Left ventricle myocardium superior (tissue), 1 donor: ENCODE results near the gene TULP4. TPM values are rescaled to one million over a fixed set of nuclear protein-coding genes. Genes with fewer than 3 reads are reported as not detected.

Source experiments
- ATAC-seq: fragments of 200-7000 bp; cut with Tn5 transposase; one replicate; pipeline ENCODE4 v1.9.1; 2020; ENCODE audit warnings: mild to moderate bottlenecking, moderate library complexity
- DNase-seq: peaks from one replicate; pipeline ENCODE4 v3.0.0-alpha.2; 2020
- intact Hi-C: fragments of 100-400 bp; cut with micrococcal nuclease; formaldehyde crosslinking; loops from one replicate; pipeline ENCODE4 v1.11.0; 2022
- total RNA-seq: library from RNA; stranded (reverse); fragmentation: NEBNext Ultra II Directional; extraction: Animal tissue kit (Norgen Biotek cat#: 25700); gene quantifications from one replicate; pipeline ENCODE4 v1.2.1, GENCODE V29; 2021
- donor health status: DM: no; HTN: yes; CAD: no; lungs with severe emphysema.

TULP4 gene
- total RNA-seq, 1 donor from 2014 or later, result 101 TPM

DNA sequence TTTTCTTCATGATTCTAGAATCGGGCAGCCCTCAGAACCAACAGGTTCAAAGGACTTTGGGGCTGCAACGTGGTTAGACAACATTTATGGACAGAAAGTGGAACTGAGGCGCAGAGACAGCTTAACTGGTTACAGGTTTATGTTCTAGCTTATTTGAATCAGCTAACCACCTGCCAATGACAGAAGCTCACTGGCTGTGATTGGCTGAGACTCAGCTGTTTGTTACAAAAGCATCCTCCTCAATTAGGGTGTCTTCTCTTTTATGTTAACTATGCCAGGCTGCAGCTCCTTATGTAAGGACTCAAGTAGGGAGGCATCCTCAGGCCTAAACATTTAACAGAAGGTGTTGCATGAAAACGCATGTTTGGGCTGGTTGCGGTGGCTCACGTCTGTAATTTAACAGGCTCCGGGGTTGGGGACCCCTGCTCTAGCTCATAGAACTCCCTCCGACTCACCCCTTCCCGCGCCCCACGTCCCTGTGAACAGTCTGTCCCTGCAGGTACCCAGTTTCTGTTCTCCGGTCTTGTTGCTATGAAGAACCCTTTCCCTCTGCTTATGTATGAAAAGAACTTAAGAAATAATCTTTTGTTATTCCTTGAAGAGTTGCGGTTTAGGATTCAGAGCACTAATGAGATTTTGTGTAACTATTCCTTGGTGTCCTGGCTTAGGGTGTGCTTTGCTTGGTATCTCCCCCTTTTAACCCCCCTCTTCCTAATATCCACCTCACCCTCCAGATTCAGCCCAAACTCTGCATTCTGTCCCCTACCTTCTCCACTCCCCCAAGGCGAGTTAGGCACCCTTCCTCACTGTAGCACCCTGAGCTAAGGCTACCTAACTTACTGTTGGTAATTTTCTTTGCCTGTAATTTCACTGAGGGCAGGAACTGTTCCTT, 246.4 kb downstream of the TULP4 start:
- ATAC-seq (no peak), DNase-seq (no peak)
- intact Hi-C loops, result no loop called here

GRCh38 chr6:158559338-158559894, 247.2 kb downstream of the TULP4 start:
- no peak for DNase-seq
- intact Hi-C loops, result no loop called here
- ATAC-seq, result no peak

DNA sequence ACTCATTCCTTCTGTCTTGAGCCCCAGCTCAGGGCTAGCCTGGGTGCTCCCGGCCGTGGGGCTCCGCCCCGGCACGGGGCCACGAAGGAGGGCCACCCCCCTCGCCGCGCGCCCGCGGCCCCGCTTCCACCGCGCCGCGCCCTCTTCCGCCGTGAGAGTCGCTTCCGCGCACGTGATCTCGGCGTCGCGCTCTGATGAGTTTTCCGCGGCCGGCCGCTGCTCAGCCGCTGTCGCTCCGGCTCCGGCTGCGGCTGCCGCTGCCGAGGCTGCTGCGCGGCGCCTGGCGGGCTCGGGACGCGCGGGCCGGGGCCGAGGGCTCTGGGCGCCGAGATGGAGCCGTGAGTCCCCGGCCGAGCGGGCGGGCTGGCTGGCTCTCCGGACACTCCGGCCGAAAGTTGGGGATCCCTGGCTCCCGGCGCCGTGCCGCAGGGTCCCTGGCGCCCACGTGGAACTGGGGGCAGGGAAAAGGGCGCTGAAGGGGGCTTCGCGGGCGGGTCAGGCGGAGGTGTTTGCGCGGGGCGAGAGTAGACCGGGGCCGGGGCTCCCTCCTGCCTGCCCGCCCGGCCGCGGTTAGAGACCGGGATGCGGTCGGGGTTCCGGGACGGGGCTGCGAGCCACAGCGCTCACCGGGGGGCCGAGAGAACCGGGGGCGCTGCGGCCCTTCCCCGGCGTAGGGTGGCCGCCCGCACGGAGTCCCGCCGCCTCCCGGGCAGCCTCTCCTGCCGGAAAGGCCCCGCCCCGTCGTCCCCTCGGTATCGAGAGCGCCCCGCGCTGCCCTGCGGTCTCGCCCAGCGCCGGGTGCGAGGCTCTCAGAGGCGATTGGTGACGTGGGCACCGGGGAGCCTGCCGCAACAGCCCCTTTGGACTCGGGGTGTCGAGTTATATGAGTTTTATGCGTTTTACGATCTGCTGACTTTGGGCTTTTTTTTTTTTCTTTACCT, 247.9 kb downstream of the TULP4 start, which contains the start of gene TMEM181:
TSS of gene TMEM181 (plus strand) at position 197 of the 941 bp plus-strand sequence. CDS start at position 331, 134 bp downstream.
- peak; percentile 95 for ATAC-seq
- DNase-seq, result peak; percentile 93
- intact Hi-C loops, result no loop called here

- DNase-seq (peak; percentile 40), ATAC-seq (peak; percentile 42)
- intact Hi-C loops, result no loop called here
Measured at GRCh38 chr6:158560836-158561320, 248.6 kb downstream of the TULP4 start.

Other genes starting within 250 kb of the TULP4 start
- 5.6 TPM for gene SERAC1, start 144.2 kb upstream of the TULP4 start, total RNA-seq
- 29.8 TPM for gene GTF2H5, start 144.1 kb upstream of the TULP4 start, total RNA-seq
- 9.6 TPM for gene TMEM181, start 247.6 kb downstream of the TULP4 start, total RNA-seq